Breast epithelium (tissue), 4 donors: ENCODE measurements around the gene TUBGCP2. TPM values are rescaled to one million over a fixed set of nuclear protein-coding genes. Genes with fewer than 3 reads are reported as not detected.
"Not testable (repeated sequence)": the region's sequence is repeated elsewhere in the genome, so short reads cannot be mapped to it uniquely, and the experiment has no call there.

Source experiments
- DNase-seq, 2 donors: peaks; one replicate each; pipeline ENCODE4 v3.0.0-alpha.2; 2019; ENCODE audit warnings: low spot score in 2 of 2
- H3K27ac ChIP-seq, 2 donors: fragments of 200-600 bp; sonication (generic) in 1 of 2; one replicate each; pipeline ENCODE4 v1.5.1; 2016 to 2019; ENCODE audit warnings: mild to moderate bottlenecking in 1 of 2
- H3K27me3 ChIP-seq, 2 donors: fragments of 200-600 bp; sonication (generic) in 1 of 2; one replicate each; pipeline versions ENCODE4 v1.5.1 to v1.6.0; 2017 to 2019; ENCODE audit warnings: control low read depth in 1 of 2, mild to moderate bottlenecking in 1 of 2
- H3K36me3 ChIP-seq: fragments of 200-600 bp; one replicate; pipeline ENCODE4 v1.5.1; 2019
- H3K4me1 ChIP-seq, 2 donors: fragments of 200-600 bp; sonication (generic); one replicate each; pipeline ENCODE4 v1.5.1; 2016 to 2019; ENCODE audit warnings: control low read depth in 1 of 2
- H3K4me3 ChIP-seq, 3 donors: fragments of 200-600 bp; sonication (generic); 1 replicate in 2 of 3; 2 replicates in 1 of 3; pipeline ENCODE4 v1.5.1; 2016 to 2019; ENCODE audit warnings: mild to moderate bottlenecking in 3 of 3, moderate library complexity in 2 of 3
- H3K9me3 ChIP-seq, 2 donors: fragments of 200-600 bp; sonication (generic) in 1 of 2; one replicate each; pipeline ENCODE4 v1.5.1; 2016 to 2019; ENCODE audit warnings: control low read depth in 1 of 2
- CTCF ChIP-seq, 3 donors: fragments of 450-650 bp; IDR thresholded peaks; one replicate each; pipeline ENCODE4 v1.5.1; 2016 to 2017; ENCODE audit warnings: antibody characterized with exemption in 3 of 3, mild to moderate bottlenecking in 3 of 3, moderate library complexity in 3 of 3
- POLR2A ChIP-seq: fragments of 450-650 bp; IDR thresholded peaks from one replicate; pipeline ENCODE4 v1.6.1; 2016; ENCODE audit warnings: antibody characterized with exemption, mild to moderate bottlenecking, moderate library complexity
- POLR2AphosphoS5 ChIP-seq, 3 donors: sonication (generic); formaldehyde crosslinking; IDR thresholded peaks; one replicate each; pipeline ENCODE4 v1.6.1; 2017; ENCODE audit warnings: antibody characterized with exemption in 3 of 3
- intact Hi-C: fragments of 100-400 bp; cut with DNase I; formaldehyde crosslinking; loops from one replicate; pipeline ENCODE4 v1.15.1; 2023; ENCODE audit warnings: low total_unique reads
- total RNA-seq, 3 donors: library from RNA; depleted of rRNA; stranded (reverse); fragments of >200 nt; gene quantifications; one replicate each; pipeline ENCODE4 v1.1.0, GENCODE V29; 2016

Gene TUBGCP2
- total RNA-seq, 3 donors from 2014 or later: 33.6 to 40.0 (median 39.5) TPM

DNA sequence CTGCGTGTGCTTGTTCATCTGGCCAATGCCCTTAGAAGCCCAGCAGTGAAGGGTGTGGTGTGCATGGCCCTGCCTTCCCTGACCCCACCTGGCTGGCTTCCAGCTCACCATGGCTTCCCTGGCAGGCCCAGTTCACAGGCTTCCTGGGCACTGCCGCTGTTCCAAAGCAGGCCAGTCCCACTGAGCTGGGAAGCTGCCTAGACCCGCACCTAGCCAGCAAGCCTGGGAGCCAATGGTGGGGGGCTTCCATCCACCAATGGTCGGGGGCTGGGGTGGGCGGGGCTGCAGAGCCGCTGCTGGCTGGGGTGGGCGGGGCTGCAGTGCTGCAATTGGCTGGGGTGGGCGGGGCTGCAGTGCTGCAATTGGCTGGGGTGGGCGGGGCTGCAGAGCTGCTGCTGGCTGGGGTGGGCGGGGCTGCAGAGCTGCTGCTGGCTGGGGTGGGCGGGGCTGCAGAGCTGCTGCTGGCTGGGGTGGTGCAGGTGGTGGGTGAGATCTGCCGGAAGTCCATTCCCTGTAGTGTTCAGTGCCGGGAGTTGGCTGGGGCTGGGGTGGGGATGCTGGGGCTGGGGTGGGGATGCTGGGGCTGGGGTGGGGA, 15.6 kb upstream of the TUBGCP2 start:
- no peak overlapping the region for H3K27ac ChIP-seq
- DNase-seq: peak in 1 of 2 donors; percentile 62
- H3K4me3 ChIP-seq: peak overlapping the region in 2 of 3 donors; percentile 52 to 68

GRCh38 chr10:133322064-133322709, 13.5 kb upstream of the TUBGCP2 start:
- H3K4me1 ChIP-seq, H3K4me3 ChIP-seq, intact Hi-C loops, H3K36me3 ChIP-seq, H3K27ac ChIP-seq, DNase-seq, H3K9me3 ChIP-seq: not testable (repeated sequence)
- peaks cover 3 to 24% of the 10 kb centered on the region in 2 donors for H3K27me3 ChIP-seq

More for the DNA sequence above, 15.6 kb upstream of the TUBGCP2 start:
- peaks cover 0 to 5% of the 10 kb centered on the region in 2 donors for H3K4me1 ChIP-seq
- TF ChIP-seq POLR2A (no peak), CTCF (IDR thresholded peaks at IDR 0.05) (no peak), POLR2AphosphoS5 (IDR thresholded peaks at IDR 0.05) (no peak)
- intact Hi-C loops: no loop called here
- peaks cover 0 to 3% of the 10 kb centered on the region in 2 donors for H3K9me3 ChIP-seq
- H3K27me3 ChIP-seq: peaks cover 6 to 46% of the 10 kb centered on the region in 2 donors
- no peaks in the 10 kb centered on the region for H3K36me3 ChIP-seq

- DNase-seq, H3K36me3 ChIP-seq, intact Hi-C loops, H3K9me3 ChIP-seq, H3K27ac ChIP-seq, H3K4me1 ChIP-seq, H3K4me3 ChIP-seq: not testable (repeated sequence)
- peaks cover 3 to 12% of the 10 kb centered on the region in 2 donors for H3K27me3 ChIP-seq
Measured at GRCh38 chr10:133320852-133321422, 12.3 kb upstream of the TUBGCP2 start.

GRCh38 chr10:133318494-133319127, 9.9 kb upstream of the TUBGCP2 start:
- TF ChIP-seq POLR2A (no peak), CTCF (IDR thresholded peaks at IDR 0.05) (peak; percentile 33 to 58 (median 43))
- Histone ChIP-seq H3K4me3 (peak overlapping the region in 2 of 3 donors; percentile 40 to 65), H3K36me3 (no peaks in the 10 kb centered on the region), H3K9me3 (peaks cover 0 to 3% of the 10 kb centered on the region in 2 donors), H3K4me1 (no peaks in the 10 kb centered on the region), H3K27ac (no peak overlapping the region), H3K27me3 (no peaks in the 10 kb centered on the region)
- intact Hi-C loops: no loop called here
- DNase-seq: no peak

GRCh38 chr10:133316732-133317131, 8.1 kb upstream of the TUBGCP2 start:
- no peak for DNase-seq
- Histone ChIP-seq H3K36me3 (no peaks in the 10 kb centered on the region), H3K9me3 (peaks cover 0 to 3% of the 10 kb centered on the region in 2 donors), H3K27ac (no peak overlapping the region), H3K4me1 (no peaks in the 10 kb centered on the region), H3K4me3 (no peak overlapping the region), H3K27me3 (no peaks in the 10 kb centered on the region)
- no peak for TF ChIP-seq CTCF (IDR thresholded peaks at IDR 0.05)
- TF ChIP-seq POLR2AphosphoS5 (IDR thresholded peaks at IDR 0.05): no peak
- intact Hi-C loops: no loop called here

DNA sequence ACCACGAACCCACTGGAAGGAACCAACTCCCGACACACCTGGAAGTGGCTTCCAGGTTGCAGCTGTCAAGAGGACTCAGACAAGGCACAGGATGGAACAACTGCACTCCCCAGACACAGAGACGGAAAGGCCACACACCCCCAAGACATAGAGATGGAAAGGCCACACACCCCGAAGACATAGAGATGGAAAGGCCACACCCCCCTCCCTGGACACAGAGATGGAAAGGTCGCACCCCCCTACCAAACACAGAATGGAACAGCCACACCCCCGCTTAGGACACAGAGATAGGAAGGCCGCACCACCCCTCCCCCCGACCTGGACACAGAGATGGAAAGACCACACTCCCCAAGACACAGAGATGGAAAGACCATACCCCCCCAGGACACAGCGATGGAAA, 7.6 kb upstream of the TUBGCP2 start:
- Histone ChIP-seq H3K4me1 (no peaks in the 10 kb centered on the region), H3K9me3 (peaks cover 0 to 3% of the 10 kb centered on the region in 2 donors), H3K4me3 (no peak overlapping the region), H3K27ac (no peak overlapping the region), H3K36me3 (no peaks in the 10 kb centered on the region), H3K27me3 (no peaks in the 10 kb centered on the region)
- no peak for TF ChIP-seq POLR2A
- TF ChIP-seq CTCF (IDR thresholded peaks at IDR 0.05): no peak
- intact Hi-C loops: no loop called here
- no peak for DNase-seq
